ENCODE measurements around the gene TRAF3IP1.

- TF ChIP-seq CTCF (IDR thresholded peaks at IDR 0.05; ENCODE audit: low read depth, low read length, missing input control) (no peak), HNF4A (conservative IDR thresholded peaks at IDR 0.05) (no peak), MAX (IDR thresholded peaks at IDR 0.05) (no peak), GABPA (IDR thresholded peaks at IDR 0.05 in 1 of 2, conservative IDR thresholded peaks at IDR 0.05 in 1 of 2) (no peak), RAD21 (IDR thresholded peaks at IDR 0.05) (no peak), JUND (IDR thresholded peaks at IDR 0.05) (no peak), ZBTB33 (IDR thresholded peaks at IDR 0.05) (no peak), YY1 (IDR thresholded peaks at IDR 0.05) (no peak), REST (IDR thresholded peaks at IDR 0.05) (no peak), TAF1 (conservative IDR thresholded peaks at IDR 0.05) (no peak), FOXA2 (IDR thresholded peaks at IDR 0.05) (no peak), HNF4G (IDR thresholded peaks at IDR 0.05) (no peak)
Observed at GRCh38 chr2:238277695-238278094, 42.6 kb upstream of the TRAF3IP1 start.

Data from liver (tissue), 3 donors.